DMS153 treated with DMSO at 0.1 percent for 48 hours (cell line): ENCODE data around the gene SNX1.

ENCODE experiments used
- DNase-seq: peaks from one replicate; lab custom pipeline; 2025; ENCODE audit not compliant: unreplicated experiment; lab: John Stamatoyannopoulos, UW

Gene SNX1

DNA sequence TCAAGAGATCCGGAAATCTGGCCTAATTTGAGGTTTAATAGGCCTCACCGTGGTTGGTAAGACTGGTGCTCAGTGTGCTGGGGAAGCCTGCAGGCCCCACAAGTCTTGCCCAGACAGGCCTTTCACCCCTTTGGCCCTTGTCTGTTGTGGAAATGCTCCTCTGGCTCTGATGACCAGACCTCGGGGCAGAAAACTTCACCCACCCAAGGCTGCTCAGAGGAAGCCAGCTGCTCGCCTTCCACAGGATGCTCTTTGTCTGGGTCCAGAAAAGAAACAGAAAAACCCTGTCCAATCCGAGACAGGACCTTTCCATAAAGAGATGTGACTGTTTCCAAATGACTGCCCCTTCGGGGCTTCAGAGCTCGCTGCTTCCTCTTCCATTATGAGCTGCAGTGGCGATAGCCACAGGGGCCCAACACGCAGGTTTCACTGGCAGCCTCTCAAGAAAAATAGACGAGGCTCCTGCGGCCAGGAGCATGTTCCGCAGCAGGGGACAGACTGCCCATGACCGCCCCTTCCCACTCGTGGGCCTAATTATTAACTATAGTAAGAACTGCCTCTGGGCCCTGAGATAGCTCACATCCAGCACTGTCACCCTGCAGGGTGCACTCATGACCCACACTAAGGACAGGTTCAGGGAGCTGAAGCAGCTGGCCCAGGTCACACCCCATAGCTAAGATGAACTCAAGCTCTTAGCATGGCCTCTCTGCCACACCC is 48.9 kb downstream of the SNX1 start:
- DNase-seq: no peak

DNA sequence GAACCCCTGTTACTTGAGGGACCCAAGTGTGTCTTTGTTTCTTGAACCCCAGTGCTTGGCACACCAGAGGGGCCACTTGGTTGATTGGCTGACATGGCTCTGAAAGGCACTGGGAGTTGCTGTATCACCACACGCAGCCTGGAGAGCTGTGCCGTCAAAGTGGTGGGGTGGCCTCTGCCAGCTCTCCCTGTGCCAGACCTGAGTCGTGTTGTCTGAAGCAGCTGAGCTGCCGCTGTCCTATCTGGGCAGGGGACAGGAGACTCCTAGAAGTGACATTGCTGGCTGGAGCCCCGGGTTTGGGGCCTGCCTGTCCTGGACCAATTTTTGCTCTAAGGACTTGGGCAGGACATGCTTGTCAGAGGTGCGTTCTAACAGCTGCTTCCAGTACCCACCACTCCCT is 50.3 kb downstream of the SNX1 start:
- no peak for DNase-seq

DNA sequence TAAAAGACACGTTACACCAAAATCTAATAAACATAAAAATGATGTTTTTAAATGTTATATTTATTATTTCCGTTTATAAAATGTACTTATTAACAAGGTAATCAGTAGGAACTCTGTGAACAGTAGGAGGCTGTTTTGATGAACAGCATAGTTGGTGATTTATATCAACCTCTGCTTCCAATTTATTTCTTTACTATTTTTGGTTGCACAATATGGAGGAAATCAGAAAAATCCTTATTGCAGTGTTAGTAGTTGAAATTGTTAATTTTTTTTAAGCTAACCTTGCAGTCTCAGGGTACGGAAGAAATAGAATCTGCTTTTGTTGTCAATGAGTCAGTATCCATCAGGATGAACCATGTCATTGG is 50.7 kb downstream of the SNX1 start:
- DNase-seq: no peak

DNA sequence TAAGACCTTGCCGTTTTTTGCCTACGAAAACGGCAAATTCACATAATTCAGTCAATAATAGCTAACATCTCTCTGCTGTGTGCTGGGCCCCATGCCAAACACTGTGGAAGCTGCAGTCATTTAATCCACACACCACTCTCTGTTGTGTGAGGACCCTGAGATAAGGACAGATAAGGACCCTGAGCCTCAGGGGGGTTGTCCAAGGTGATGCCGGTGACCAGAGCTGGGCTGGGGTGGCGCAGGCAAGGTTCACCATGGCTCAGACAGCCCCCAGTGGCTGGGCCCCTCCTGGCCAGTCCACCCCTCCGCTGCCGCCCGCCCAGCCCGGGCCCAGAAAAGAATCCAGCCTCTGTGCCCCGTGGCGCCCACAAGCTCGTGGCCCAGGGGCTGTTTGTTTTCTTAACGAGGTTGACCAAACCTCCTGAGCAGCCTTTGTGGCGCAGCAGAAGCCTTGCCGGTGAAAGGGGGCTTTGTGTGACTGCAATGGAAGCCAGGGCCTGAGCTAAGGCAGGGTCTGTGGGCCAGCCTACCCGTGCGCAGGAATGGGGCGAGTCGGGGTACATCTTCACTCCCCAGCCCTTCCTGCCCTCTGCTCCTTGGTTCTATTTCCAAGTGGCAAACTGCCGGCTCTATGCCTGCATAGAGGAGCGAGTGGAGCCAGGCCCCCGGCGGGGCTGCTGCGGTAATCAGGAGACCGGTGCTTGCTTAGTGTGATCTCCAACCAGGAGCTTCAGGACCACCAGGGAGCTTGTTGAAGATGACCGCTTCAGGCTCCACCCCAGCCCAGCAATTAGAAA is 51.3 kb downstream of the SNX1 start:
- no peak for DNase-seq

DNA sequence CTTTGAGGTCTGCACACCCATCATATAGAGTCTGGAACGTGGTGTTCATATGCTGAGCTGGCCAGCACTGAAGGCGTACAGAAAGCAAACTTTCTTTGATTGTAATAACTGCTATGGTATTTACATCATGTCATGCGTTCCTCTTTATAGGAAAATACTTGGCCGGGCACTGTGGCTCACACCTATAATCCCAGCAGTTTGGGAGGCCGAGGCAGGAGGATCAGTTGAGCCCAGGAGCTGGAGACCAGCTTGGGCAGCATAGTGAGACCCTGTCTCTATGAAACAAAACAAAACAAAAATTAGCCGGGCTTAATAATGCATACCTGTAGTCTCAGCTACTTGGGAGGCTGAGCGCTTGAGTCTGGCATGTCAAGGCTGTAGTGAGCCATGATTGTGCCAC is 52.4 kb downstream of the SNX1 start:
- DNase-seq: no peak

DNA sequence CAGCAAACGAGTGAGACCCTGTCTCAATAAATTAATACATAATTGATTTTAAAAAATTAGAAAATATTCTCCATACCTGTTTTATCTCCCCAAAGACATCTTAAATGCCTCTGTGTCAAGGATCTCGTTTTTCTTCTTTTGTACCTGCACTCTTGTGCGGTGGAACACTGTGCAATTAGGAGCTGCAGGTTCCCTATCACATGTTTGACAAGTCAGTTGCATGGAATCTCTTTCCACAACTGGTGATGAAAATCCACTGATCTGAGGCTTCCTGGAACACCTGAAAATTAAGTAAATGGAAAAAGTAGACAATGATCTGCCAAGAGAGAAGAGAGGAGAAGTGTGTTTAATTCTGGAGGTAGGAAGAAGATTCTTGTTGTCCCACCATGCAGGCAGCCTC is 52.8 kb downstream of the SNX1 start:
- no peak for DNase-seq

DNA sequence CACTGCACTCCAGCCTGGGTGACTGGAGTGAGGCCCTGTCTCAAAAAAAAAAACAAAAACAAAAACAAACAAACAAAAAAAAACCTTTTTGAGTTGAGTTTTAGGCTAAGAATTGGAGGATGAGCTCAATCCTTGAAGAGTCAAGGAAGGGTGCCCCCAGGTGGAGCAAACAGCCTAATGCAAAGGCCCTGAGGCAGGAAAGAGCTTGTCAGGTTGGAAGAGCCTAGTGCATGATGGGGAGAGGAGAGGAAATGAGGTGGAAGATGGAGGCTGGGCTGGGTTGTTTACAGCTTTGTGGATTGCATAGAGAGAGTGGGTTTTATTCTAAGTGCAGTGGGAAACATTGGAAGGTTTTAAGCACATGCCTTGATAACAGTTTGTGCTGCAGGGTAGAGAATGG is 53.6 kb downstream of the SNX1 start:
- no peak for DNase-seq

DNA sequence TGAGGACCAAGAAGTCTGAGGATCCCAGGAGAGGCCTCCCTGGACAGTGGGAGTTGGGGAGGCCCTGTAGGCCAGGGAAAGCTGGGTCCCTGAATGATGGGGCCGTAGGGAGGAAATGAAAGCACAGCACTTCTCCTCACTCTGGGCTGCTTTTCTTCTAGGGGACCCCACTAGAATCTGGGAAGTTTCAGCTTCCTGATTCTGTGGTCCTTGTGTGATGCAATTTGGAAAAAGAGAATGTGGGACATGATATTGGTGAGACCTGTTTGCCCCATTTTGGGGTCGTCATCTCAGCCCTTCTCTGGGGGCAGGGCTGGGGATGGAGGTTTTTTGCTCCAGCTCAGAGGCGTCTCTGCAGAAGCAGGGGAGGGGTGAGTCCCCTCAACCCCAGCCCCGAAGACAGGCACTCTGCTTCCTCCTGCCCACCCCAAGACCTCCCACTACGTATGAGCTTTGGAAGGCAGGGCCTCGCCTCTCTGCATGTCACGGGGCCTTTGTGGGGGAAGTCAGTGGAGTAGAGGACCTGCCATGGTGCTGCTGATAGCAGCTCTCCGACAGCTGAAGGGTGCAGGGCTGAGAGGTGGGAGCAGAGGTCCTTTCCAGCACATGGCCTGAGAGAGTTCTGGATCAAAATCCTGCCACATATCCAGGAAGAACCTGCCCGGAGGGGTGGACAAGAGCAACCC is 54.3 kb downstream of the SNX1 start:
- no peak for DNase-seq

DNA sequence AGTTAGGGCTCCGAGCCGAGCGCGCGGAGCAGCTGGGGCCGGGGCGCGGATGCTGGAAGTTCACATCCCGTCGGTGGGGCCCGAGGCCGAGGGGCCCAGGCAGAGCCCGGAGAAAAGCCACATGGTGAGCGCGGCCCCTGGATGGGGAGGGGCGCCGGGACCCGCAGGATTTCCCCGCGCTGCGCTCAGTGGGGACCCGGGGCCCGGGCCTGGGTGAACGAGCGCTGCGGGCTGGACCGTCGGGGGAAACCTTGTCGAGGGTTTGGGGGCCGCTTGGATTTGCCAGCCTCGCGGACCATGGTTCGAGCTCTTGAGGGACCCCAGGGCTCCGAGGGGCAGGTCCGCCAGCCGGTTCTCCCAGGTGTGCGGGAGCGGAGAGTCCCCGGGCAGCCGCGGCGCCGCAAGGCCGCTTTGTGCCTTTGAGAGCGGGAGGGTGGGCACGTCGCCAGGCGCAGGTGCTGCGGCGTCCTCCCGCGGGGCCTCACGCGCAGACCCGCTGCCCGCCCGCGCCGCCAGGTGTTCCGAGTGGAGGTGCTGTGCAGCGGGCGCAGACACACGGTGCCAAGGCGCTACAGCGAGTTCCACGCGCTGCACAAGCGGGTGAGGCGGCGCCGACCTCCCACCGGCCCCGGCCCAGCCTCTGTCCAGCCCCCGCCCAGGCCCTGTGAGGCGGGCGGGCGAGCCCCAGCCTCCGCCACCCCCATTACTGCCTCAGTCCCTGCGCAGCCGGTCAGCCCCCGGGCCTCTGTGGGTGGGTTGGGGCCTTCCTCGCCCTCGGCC is 56.1 kb downstream of the SNX1 start, which contains the start of gene SNX22:
SNX22 (plus strand) TSS at position 5 of the 780 bp plus-strand sequence; CDS start at position 50, 45 bp downstream.
- no peak for DNase-seq

DNA sequence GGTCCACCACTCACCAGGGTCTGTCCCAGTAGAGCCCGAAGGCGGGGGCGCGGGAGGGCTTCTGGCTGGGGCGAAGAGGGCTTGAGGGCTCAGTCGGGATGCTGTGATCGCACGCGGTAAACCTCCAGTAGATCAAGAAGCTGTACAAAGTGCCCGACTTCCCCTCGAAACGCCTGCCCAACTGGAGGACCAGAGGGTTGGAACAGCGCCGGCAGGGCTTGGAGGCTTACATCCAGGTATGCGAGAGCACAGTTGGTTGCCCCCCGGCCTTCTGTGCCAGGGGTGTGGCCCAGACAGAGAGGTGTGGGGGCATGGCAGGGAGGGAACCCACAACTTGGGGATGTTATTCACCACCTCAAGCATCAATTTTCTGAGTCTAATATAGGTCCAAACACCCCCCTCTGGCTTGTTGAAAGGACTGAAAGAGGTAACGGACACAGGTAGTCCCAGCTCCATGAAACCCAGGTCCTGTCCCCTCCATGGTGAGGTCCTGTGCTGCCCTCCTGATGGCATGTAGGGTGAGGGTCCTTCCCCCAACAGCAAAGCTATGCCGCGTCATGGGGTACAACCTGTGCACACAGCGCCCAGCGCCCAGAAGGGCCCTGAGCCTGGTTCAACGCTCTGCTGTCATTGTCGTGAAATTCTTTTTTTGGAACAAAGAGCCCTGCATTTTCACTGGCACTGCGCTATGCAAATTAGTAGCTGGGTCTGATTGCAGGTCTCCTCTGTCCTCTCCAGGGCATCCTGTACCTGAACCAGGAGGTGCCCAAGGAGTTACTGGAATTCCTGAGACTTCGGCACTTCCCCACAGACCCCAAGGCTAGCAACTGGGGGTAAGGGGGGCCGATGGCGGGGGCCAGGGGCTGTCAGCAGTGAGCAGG is 57.0 kb downstream of the SNX1 start:
- DNase-seq: peak; percentile 2

DNA sequence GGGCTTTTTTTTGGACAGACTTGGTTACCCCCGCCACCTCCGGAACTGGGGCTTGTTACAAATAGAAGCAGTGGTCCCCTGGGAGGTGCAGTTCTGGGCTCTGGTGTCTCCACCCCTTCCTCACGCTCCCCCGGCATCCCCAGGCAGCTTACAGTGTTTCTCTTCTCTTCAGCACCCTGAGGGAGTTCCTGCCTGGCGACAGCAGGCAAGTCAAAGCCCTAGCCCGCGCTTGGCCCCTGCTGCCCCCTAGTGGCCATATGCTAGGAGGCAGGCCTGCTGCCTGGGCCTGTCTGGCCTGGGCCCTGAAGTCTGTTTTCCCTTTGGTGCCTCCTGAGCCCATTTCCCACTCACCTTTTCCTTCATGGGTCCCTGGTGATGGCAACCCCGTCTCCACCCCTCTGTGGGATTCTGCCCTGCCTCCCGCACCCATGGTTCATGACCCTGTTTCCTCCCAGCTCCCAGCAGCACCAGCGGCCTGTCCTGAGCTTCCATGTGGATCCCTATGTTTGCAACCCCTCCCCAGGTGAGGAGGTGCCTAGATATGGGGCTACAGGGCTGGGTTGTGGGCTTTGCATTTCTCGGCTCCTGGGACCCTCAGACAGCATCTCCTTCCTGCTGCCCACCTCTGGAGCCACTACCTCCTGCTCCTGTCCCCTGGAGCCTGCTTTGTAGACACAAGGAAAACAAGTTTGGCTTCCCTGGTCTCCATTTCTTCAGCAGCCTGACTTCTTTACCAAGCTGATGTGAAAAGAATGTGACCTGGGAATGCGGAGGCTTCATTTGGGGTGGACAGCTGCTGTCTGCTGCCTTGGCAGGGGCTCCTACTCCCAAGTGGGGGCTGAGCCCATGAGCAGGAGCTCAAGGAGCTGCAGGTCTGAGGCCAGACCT is 57.9 kb downstream of the SNX1 start:
- DNase-seq: peak; percentile 18

DNA sequence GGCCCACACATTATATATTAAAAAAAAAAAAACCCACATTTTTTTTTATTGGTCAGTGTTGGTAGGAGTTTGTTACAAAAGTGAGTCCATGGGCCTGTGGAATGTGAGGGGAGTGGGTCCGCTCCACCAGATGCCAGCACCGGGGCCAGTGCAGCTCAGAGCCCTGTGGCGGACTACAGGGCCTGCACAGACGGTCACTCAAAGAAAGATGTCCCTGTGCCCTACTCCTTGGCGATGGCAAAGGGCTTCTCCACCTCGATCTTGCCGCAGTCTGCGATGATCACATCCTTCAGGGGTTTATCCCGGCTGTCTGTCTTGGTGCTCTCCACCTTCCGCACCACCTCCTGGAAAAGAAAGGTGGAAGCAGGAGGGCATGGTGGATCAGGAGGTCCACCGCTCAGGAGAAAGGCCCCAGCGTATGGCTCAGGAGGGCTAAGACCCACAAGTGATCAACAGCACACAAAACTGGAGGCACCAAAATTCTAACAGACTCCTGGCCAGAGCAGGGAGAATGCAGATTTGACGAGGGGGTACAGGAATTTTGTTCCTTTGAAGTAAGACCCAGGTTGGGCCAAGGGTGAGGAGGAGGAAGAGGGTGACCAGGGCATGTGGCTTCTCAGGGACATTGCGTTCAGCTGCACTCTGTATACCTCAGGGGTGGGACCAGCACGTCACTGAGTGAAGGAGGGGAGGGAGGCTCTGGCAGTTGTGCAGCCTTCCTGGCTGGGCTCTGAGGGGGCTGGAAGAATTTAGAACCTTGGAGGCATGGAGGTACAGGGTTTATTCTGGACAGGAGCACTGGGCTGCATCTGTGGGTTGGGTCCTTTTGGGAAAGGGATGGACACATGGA is 60.2 kb downstream of the SNX1 start:
- DNase-seq: no peak

DNA sequence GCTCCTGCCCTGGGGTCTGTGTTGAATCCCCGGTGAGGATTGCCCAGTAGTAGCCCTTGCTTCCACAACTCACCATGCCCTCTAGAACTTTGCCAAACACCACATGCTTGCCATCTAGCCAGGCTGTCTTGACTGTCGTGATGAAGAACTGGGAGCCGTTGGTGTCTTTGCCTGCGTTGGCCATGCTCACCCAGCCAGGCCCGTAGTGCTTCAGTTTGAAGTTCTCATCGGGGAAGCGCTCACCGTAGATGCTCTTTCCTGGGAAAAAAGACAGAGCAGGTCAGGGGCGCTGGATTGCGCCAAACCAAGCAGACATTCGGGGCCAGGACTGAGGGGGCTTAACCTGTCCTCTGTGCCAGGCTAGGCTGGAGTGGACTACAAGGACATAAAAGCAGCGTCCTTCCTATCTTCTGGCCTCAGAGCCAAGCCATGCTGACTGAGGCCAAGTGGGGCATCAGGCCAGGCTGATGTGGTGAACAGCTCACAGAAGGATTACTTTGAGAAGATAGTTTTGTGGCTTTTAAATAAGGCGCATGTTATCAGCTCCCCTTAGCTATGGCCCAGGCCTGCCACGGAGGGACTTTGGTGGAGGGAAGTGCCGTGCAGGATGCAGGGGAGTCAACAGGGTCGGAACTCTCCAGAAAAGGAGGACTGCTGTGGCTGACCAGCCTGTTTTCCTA is 61.0 kb downstream of the SNX1 start:
- no peak for DNase-seq

DNA sequence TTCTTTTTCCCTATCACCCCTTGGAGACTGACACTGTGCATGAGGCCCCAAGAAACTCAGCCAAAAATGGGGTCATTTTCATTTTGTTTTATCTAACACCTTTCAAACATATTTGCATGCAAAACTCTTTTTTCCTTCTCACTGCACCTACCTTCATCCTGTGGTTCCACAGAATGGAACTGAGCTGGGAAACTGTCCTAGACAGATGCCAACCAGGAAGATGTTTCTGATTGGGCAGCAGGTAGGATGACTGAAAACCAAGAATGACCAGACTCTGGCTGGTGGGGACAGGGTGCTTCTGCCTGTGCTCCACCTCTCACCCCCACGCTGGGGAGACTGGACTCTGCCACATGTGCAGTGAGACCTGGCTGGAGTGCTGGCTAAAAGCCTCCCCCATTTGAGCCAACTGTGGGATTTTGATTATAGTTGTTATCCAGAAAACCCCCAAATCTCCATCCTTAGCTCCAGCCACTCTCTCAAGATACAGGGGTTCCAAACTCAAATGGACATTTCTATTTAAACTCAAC is 61.9 kb downstream of the SNX1 start:
- DNase-seq: no peak

DNA sequence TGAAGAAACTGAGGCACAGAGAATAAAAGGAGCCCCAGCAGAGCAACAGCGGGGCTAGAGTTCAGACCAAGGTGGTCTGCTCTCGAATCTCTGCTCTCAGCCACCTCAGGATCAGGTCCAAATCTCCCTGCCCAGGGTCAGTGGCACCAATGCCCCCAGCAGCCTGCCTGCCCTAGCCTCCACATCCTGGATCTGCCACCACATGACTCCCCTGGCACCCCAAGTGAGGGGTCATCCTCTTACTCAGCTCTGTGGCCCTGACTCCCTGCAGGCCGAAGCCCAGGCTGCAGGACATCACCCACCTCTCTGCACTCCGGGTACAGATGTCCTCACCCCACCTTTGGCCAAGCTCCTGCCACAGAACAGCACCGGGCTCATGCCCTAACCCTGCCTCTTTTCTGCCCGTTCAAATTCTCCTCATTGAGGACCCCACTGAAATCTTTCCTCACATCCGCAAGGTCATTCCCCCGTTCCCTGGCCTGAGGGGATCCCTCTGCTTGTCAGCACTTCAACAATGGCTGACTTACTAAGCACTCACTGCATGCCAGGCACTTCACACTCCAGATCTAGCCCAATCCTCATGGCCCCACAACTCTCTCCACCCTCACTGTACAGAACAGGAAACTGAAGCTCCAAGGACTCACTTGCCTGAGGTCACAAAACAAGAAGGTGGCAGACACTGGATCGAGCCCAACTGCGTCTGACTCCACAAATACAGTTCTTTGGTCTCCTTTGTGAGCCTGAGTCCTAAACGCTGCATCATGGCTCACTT is 62.8 kb downstream of the SNX1 start:
- DNase-seq: no peak

DNA sequence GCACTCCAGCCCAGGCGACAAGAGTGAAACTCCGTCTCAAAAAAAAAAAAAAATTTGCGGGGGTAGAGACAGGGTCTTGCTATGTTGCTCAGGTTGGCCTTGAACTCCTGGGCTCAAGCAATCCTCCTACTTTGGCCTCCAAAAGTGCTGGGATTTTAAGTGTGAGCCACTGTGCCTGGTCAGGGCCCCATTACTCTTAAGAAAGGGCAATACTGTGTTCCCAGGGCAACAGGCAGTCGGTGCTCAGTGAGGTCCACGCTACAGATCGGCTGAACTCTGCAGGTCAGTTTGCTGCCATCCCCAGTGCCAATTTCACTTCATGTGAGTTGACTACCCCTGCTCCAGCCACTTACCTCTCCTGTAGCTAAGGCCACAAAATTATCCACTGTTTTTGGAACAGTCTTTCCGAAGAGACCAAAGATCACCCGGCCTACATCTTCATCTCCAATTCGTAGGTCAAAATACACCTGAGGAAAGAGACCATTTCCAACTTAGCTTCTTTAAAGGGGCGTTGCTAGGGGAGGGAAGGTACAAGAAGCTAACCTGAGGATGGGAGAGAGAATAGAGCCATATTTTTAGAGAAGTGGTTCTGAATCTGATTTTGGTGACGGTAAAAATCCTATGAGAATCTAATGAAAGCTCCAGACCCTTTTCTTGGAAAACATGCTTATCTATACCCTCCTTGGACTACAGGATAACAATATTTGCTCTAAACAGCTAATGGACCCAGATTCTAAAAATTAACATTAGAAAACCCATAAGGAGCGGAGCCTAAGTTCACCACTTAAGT is 66.1 kb downstream of the SNX1 start:
- no peak for DNase-seq
